Activated naive CD8-positive, alpha-beta T cell treated with anti-CD3 and anti-CD28 coated beads, Interleukin-2, amount 50 U/mL, for 16 hours (primary cell): ENCODE data around the gene MRPL12.
"Not testable (repeated sequence)": the region's sequence is repeated elsewhere in the genome, so short reads cannot be mapped to it uniquely, and the experiment has no call there.

ENCODE experiments used
- DNase-seq: peaks from one replicate; pipeline ENCODE4 v3.0.0-alpha.2; 2020; ENCODE audit warnings: low read depth, low spot score

MRPL12 gene

DNA sequence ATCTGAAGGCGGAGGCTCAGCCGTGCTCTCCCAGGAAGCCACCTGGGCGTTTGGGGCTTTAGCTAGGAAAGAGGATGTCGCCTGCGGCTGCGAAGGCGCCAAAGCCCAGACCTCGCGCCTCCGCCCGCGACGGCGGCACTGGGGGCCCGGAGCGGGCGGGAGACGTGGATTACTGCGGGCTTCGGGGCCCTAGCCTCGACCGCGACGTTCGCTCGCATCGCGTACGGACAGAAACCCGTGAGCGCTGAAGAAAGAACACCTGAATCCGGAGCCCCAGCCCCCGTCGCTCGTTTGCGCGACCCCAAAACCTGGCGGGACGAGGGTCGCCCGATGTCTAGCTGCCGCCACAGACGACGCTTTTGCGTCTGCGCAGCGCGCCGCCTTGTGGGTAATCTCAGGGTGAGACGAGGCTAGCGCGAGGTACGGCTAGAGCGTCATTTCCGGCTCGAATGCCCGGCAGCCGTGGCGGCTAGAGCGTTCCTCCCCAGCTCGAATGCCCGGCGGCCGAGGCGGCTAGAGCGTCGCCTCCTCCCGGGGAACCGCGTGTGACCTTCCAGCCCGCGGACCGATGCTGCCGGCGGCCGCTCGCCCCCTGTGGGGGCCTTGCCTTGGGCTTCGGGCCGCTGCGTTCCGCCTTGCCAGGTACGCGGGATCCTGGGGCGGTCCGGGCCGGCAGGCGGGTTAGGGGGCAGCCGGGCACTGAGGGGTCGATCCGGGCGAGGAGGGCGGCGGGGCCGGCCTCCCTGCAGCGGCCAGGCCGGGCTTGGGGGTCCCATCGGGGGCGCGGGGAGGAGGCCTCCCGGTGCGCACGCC is at the start of gene MRPL12:
MRPL12 (plus strand) TSS at position 434 of the 813 bp plus-strand sequence; CDS start at position 569, 135 bp downstream.
- DNase-seq, result peak; percentile 76

DNA sequence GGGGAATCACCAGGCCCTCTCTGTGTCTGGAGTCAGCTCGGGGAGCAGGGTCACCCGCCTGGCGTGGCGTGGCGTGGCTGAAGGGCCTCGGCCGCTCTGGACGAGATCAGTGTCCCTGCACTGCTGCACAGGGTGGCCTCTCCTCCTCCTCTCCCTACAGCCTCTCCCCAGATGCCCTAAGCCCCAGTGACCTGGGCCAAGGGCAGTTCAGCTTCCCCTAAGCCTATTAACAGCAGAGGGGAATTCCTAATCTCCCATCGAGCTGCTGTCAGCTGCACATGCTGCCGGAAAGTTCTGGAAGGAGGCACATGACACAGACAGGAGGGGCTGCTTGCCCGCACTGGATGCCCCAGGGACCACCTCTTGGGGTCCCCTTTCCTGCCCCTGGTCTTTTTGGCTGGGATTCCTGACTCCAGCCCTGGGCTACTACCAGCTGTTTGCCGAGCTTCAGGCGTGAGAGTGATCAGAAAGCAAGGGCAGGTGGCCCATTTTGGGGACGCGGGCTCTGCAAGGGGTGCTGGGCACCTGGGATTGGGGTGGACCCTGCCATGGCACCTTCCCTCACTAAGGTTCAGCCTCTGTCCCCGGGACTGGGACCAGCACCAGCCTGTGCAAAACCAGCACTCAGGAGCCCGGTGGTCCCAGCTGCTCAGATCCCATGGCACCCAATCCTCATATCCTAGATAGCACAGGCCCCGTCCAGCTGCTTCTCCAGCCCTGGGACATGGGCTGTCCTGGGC is 47.6 kb upstream of the MRPL12 start:
- no peak for DNase-seq

DNA sequence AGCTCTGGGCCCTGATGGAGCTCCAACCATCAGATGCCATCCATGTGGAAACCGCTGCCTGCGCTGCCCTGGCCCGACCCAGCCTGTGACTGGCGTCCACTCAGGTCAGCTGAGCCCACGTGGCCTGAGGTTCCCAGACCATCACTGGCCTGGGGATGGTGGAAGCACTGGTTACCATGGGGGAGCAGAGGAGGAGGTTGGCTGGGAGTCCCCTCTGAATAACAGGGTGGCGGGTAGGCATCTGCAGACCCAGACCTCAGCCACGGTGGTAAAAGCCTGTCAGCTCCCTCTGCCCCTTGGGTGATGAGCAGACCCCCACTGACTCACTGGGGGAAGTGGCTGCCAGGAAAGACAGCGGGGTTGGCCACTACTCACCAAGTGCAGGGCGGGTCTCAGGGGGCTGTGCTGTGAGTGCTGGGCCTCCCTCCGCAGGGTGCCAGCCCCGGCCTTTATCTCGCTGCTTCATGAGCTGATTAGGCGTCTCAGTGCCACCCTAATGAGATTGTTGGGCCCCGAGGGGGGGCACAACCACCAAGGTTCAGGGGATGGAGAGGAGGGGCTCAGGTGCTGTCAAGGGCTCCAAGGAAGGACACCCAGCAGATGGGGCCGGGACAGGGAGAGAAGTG is 46.9 kb upstream of the MRPL12 start, which contains the start of gene PDE6G:
PDE6G (minus strand) TSS at position 425 of the 626 bp plus-strand sequence. CDS start 3,237 bp downstream, outside the sequence.
- DNase-seq, result no peak

DNA sequence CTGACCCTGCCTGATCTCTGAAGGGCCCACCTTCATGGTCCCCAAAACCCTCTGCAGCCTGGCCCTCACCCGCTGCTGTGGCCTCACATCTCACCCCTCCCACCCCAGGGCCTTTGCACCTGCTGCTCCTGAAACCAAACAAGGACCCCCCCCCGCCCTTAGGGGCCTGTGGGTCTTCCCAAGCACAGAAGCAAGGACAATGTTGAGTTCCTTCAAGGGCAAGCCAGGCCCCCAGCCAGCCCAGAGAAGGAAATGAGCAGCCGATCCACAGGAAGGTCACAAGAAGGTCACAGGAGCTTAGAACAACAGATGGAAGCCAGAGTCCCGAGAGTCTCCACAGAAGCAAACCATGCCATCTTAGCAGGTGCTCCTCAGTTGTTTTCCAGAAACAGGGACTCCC is 46.3 kb upstream of the MRPL12 start:
- no peak for DNase-seq

DNA sequence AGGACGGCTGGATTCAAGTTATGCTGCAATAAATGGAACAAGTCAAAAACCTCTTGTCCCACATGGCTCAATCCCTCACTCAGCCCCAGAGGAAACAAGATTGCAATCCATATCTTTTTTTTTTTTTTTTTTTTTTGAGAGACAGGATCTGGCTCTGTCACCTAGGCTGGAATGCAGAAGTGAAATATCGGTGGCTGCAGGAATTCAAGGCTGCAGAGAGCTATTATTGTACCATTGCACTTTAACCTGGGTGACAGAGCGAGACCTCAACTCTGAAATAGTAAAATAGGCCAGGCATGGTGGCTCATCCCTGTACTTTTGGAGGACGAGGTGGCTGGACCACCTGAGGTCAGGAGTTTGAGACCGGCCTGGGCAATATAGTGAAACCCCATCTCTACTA is 44.1 kb upstream of the MRPL12 start:
- no peak for DNase-seq

DNA sequence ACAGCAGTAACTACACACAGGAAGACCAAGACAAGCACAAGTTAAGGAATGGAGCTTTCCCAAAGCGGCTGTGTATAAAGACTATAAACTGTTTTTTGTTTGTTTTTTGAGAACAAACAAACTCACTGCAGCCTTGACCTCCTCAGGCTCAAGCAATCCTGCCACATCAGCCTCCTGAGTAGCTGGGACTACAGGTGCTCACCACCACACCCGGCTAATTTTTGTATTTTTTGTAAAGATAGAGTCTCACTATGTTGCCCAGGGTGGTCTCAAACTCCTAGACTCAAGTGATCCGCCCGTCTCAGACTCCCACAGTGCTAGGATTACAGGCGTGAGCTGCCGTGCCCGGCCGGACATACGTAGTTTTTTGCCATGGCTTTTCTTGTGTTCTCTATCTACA is 42.7 kb upstream of the MRPL12 start:
- DNase-seq, result no peak

DNA sequence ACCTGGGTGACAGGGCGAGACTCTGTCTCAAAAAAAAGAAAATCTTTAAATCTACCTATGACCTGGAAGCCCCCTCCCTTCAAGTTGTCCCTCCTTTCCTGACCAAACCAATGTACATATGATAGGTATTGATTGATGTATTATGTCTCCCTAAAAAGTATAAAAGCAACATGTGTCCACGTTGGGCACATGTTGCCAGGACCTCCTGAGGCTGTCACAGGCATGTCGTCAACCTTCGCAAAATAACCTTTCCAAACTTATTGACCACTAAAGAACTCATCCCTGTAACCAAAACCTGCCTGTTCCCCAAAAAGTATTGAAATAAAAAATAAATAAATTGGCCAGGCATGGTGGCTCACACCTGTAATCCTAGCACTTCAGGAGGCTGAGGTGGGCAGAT is 41.2 kb upstream of the MRPL12 start:
- no peak for DNase-seq

DNA sequence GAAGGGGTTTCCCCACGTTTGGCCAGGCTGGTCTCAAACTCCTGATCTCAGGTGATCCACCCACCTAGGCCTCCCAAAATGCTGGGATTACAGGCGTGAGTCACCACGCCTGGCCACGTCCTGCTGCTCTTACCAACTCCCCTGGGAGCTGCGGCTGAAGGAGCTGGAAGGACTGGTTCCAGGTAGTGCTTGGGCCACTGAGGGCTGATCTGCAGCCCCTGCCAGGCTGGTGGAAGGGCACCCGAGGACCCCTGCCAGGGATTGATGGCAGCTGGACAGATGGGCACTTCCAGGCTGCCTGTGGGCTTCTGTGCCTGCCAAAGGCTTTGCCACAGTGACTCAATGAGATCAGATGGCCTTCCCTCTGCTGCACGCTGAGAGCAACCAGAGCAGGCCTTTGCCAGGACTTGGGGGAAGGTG is 39.1 kb upstream of the MRPL12 start:
- DNase-seq, result no peak

DNA sequence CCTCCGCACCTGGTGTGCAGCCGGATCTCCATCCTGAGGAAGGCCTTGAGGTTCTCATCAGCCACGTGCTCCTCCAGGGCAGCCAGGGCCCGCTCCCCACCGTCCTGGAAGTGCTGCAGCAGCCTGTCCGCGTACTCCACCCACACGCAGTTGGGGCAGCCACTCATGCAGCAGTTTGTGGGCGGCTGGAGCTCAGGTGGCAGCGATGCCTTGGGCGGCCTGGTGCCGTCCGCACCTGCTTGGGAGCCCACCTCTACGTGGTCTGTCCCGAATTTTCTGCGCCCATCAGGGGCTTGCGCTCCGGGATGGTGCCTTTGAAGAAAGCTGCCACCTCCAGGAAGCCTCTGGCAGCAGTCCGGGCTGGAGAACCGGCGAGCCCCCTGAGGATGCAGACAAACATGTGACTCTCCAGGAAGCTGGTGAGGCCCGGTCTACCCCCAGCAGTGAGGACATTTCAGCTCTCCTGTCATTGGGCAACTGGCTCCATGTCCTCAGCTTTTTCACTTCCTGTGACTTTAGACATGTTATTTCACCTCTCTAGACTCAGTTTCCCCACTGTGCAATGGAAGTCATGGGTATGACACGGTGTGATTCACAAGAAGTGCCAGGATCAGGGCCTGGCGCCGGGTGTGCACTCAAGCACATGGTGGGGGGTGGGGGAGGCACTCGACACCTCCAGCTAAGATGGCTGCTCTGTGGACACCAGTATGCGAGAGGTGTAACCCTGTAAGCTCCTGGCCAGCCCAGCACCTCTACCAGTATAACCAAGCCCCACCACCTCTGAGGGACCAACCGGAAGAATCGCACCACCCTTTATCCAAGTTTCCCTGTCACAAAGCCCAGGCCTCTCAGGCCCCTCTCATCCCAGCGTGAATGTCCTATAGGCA is 37.7 kb upstream of the MRPL12 start:
- peak; percentile 16 for DNase-seq

DNA sequence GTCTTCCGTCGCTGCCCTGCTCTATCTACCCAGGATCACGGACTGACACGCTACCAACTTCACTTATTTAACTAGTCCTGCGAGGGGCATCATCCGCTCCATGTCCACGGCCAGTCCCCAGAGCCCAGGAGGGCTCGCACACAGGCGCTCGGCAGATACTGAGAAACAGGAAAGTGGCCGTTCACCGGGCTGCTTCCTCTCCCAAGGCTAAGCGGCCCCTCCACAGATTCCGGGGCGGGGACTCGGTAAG is 37.1 kb upstream of the MRPL12 start:
- no peak for DNase-seq

DNA sequence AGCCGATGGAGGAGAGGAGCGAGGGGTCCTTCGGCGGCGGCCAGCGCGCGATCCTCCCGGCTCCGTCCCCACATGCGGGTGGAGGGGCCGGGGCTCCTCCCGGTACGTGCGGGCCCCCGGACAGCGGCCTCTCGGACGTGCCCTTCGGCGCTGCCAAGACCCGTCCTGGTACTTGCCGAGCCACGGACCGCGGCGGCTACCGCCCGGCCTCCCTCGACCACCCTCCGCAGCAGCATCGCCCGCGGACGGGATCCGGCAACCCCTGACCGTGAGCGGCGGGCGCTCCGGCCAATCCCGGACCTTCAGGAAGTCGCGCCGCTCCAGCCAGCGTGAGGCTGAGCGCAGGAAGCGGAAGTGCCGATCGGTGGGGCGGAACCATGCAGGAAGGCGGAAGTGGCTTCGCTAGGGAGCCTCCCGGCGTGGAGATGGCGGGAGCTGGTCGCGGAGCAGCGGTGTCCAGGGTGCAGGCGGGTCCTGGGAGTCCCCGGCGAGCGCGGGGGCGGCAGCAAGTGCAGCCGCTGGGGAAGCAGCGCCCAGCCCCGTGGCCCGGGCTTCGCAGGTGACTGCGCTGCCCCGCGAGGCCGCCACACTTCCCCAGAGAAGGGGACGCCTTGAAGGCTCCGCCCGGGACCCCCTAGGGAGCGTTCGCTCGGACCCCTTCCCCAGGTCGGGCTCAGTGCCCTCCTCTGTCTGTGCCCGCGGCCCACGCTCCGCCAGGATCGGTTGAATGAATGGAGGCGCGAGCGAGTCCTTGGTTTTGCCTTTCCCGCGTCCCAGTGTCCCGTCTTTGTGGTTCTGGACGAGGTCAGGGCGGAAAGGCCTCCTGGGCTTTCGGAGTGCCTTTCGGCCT is 36.6 kb upstream of the MRPL12 start, which contains the start of the genes CCDC137 and OXLD1:
CCDC137 (plus strand) TSS at position 396 of the 850 bp plus-strand sequence; CDS start at position 426, 30 bp downstream.
OXLD1 (minus strand) TSS at position 264 of the 850 bp plus-strand sequence; CDS start at position 236, 28 bp downstream.
- DNase-seq, result peak; percentile 89

DNA sequence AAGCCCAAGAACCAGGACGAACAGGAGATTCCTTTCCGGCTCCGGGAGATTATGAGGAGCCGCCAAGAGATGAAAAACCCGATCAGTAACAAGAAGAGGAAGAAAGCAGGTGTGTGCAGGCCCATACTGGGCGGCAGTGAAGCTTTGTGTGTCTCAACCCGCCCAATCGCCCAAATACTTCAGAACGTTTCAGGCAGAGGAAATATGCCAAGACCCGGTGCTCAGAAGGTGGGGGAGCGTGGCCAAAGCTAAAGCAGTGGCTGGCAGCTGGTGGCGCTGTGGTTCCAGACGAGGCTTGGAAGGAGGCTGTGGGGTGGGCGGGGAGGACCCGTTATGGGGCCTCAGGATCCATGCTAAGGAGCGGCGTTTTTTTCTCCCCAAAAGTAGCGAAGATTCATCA is 35.4 kb upstream of the MRPL12 start:
- no peak for DNase-seq

DNA sequence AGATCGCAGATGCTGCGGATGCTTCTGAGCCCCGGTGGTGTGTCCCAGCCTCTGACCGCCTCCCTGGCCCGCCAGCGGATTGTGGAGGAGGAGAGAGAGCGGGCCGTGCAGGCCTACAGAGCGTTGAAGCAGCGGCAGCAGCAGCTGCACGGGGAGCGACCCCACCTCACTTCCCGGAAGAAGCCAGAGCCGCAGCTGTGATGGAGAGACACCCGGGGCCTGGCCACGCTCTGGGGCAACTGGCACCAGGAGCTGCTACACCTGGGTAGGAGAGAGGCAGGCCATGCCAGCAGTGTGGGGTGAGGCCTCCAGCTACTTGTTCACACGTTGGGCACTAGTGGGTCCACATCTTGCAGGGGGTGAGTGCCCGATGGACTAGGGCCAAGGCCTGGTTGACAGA is 30.7 kb upstream of the MRPL12 start:
- DNase-seq, result no peak

DNA sequence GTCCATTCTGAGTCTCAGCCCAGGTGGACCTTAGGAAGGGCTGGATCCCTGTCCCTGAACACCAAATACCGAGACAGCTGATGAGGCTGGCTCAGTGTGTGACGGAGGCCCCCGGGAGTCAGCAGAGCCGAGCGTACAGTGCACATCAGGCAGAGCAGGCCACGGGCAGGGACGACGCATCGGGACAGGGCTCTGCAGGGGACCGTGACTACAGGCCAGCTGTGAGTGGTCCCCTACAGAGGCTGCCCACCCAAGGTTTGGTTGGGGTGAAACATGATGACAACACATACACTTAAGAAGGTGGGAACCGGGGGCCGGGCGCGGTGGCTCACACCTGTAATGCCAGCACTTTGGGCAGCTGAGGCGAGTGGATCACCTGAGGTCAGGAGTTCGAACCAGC is 30.2 kb upstream of the MRPL12 start:
- DNase-seq, result no peak

DNA sequence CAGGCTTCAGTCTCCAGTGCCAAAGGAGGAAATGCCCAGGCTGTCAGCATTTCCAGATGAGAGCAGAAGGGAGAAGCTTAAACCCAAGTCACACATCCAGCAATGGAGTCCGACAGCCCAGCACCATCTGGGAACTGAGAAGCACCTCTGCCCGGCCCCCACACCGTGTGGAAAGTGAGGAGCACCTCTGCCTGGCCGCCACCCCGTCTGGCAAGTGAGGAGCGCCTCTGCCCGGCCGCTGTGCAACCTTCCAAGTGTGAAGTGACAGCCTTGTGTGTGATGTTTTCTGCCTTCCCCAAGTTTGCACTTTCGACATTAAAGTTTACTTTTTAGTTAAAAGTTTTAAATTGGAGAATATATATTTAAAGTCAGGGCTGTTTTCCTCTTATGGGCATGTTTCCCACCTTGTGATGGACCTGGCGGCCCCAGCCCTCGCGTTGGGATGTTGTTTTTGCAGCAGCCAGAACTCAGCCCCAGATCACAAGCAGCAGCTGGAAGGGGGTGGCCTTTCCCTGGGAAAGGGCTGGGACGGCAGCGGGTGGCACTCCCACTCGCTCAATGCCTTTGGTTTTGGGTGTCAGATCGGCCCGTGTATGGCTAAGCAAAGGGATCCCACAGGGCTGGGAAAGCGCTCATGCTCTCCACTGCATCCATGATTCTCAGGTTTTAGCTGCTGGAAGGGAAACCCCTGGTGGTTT is 29.5 kb upstream of the MRPL12 start:
- no peak for DNase-seq

DNA sequence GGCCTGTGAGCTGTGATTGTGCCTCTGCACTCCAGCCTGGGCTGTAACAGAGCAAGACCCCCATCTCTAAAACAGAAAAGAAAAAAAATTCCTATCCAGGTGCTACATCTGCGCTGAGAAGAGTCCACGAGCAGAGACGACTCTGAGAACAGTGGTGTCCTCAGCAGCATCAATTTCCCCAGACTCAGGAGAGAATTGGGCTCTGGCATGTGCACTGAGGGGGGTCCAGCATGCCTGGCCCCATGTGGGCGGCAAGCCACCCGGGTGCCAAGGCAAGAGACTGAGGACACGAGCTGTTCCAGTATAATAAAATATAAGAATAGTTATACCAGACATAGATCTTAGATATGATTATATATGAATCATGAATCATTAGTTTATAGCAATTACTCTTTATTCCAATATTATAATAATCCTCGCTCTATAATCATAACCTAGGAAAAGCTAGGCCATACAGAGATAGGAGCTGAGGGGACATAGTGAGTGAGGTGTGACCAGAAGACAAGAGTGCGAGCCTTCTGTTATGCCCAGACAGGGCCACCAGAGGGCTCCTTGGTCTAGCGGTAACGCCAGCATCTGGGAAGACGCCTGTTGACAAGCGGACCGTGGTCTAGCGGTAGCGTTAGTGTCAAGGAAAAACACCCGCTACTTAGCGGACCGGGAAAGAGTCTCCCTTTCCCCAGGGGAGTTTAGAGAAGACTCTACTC is 27.5 kb upstream of the MRPL12 start:
- DNase-seq, result not testable (repeated sequence)

DNA sequence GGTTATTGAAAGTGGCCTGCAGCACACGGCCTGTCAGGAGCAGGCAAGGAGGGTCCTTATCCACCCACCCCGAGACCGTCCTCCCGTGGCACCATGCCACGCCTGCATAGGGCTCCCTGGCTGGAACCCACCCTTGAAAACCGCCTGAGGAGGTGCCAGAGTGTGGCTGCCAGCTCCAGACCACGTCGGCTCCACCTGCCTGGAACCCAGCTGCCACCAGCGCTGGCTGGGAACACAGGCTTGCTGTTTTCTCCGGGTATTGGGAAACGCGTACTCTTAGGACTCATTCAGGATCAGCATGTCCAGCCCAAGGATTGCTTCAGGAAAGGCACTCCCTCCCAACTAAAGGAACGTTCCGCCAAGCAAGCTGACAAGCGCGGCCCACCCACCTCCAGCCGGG is 26.3 kb upstream of the MRPL12 start:
- DNase-seq, result no peak

DNA sequence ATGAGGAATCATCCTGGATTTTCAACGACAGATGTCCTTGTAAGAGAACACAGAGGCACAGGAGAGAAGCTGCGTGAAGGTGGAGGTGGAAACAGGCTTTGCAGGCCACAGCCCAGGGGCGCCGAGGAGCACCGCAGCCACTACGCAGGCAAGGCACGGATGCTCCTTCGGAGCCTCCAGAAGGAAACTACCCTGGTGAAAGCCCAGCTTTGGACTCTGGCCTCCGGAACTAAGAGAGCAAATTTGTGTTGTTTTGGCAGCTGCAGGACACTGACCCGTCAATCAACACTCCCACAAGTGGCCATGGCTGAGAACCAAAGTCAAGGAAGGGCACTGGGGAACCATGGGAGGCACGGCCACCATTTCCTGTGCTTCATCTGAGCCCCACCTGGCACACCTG is 23.0 kb upstream of the MRPL12 start:
- no peak for DNase-seq

DNA sequence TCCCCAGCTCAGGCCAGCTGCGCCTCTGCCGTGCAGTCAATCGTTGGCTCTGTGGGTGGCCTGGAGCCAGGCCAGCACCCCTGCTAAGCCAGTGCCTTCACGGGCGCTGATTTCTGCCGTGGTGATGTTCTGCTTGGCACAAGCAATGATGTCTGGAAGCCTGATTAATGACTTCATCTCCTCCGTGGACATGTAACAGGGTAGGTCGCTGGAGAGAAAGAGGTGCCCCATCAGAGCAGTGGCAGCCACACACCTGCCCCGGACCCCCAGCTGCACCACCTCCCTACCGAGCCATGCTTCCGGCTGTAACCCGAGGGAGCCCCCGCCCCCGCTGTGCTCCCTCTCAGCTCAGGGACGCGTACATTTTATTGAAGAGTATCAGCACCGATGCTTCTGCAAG is 21.5 kb upstream of the MRPL12 start:
- no peak for DNase-seq
